ENCODE data around the gene NUP214.

DNA sequence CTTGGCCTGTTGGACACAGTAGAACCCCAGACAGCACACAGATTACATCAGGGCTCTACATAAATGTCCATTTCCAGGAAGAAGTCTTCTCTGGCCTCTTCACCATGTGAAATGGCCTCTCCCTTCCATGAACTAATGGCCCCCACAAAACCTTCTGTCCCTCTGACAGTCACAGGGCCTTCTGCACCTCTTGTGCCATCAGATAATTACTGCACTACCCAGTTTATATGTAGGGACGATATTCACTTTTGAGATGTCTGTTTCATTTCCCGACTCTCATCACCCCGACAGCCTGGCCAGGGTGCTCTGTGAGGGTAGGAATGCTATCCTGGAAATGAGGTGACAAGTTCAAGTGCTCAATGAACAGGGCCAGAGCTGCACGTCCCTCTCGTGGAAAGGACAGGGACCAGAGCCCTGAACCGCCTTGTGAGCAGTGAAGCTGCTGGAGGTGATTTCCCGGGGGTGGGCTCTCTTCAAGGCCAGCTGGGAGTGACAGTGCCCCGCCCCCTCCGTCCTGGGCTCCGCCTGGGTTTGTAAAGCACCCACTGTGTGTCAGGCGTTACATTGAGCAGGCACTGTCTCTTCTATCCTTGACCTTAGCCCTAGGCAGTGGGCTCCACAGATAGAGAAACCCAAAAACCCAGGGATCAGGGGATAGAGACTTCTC lies 153.9 kb downstream of the NUP214 start:
- no peak for TF ChIP-seq ZNF133 (tag by site-specific recombination; IDR thresholded peaks at IDR 0.05)
- TF ChIP-seq, protein P1, sequence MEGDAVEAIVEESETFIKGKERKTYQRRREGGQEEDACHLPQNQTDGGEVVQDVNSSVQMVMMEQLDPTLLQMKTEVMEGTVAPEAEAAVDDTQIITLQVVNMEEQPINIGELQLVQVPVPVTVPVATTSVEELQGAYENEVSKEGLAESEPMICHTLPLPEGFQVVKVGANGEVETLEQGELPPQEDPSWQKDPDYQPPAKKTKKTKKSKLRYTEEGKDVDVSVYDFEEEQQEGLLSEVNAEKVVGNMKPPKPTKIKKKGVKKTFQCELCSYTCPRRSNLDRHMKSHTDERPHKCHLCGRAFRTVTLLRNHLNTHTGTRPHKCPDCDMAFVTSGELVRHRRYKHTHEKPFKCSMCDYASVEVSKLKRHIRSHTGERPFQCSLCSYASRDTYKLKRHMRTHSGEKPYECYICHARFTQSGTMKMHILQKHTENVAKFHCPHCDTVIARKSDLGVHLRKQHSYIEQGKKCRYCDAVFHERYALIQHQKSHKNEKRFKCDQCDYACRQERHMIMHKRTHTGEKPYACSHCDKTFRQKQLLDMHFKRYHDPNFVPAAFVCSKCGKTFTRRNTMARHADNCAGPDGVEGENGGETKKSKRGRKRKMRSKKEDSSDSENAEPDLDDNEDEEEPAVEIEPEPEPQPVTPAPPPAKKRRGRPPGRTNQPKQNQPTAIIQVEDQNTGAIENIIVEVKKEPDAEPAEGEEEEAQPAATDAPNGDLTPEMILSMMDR (tag by site-specific recombination; IDR thresholded peaks at IDR 0.05): no peak
- no peak for TF ChIP-seq ZNF449 (tag by site-specific recombination; IDR thresholded peaks at IDR 0.05)
- TF ChIP-seq ZBTB1 (tag by site-specific recombination; IDR thresholded peaks at IDR 0.05): no peak
- no peak for TF ChIP-seq ZBTB17 (tag by site-specific recombination; IDR thresholded peaks at IDR 0.05)
- no peak for TF ChIP-seq ZEB2 (tag by site-specific recombination; IDR thresholded peaks at IDR 0.05)
